ENCODE data around the gene SAFB.

SAFB gene

GRCh38 chr19:5622465-5623396 is at the start of gene SAFB, which contains the start of gene SAFB2:
SAFB (plus strand) TSS chr19:5623083; CDS start chr19:5623206, 123 bp downstream.
SAFB2 (minus strand) TSS chr19:5622776; CDS start chr19:5622715, 61 bp downstream.
- peak; percentile 98 for DNase-seq (ENCODE audit: low read depth)

DNA sequence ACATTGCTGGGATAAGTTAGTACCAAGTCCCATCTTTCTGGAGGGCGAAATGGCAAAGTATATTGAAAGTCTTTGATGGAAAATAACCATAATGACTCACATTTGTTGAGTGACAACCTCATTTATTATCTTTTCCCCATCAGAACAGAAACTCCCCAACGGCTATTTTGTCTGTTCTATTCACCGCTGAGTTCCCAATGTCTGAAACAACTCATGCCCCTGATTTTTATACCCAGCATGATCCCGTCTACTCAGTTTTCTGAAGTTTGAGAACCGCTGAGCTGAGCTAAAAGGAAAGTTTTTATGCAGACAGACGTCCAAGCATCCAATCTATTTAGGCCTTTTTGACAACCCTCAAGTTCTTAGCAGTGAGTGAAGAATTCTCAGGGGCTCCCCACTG is 47.3 kb upstream of the SAFB start:
- DNase-seq (ENCODE audit: low read depth) = no peak

DNA sequence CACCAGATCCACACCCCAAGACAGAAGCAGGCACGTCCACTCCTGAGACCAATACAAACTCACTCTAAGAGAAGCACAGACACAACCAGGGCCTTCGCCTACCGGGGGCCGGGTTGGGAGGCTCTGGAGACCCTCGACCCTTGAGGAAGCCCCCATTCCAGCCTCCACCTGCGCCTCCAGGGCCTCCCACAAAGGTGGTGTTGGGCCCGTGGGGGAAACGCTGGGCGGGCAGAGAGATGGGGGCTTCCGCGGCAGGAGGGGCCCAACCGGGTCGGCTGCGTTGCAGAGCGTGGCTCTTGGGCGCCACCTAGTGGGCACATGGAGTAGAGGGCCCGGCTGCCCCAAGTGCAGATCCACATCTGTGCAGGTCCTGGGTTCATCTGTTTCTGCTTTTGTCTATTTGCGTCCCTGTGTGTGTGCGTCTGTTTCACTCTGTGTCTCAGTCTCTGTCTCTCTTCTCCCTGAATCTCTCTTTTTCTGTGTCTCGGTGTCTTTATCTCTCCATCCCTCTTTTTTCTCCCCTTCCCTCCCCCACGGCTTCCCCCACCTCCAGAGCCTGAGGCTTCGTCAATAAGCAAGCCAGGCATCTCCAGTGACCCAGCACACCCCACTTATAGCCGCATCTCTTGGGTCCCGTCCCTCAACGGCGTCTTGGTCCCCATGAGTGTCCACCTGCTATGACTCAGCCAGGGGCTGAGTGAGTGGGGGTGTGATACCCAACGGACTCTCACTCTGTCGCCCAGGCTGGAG is 44.6 kb upstream of the SAFB start:
- DNase-seq (ENCODE audit: low read depth) = peak; percentile 61

- DNase-seq (ENCODE audit: low read depth) = no peak
These were observed 43.6 kb upstream of the SAFB start for GRCh38 chr19:5579286-5579685.

GRCh38 chr19:5579697-5580096 is 43.2 kb upstream of the SAFB start:
- no peak for DNase-seq (ENCODE audit: low read depth)

- no peak for DNase-seq (ENCODE audit: low read depth)
These were observed 42.7 kb upstream of the SAFB start for GRCh38 chr19:5580161-5580571.

- DNase-seq (ENCODE audit: low read depth) = peak; percentile 23
These were observed 37.2 kb upstream of the SAFB start for GRCh38 chr19:5585461-5586299.

GRCh38 chr19:5586300-5587070 is 36.4 kb upstream of the SAFB start:
- no peak for DNase-seq (ENCODE audit: low read depth)

GRCh38 chr19:5587071-5587455 is 35.8 kb upstream of the SAFB start:
- no peak for DNase-seq (ENCODE audit: low read depth)

GRCh38 chr19:5587661-5588060 is 35.2 kb upstream of the SAFB start:
- DNase-seq (ENCODE audit: low read depth) = no peak

- DNase-seq (ENCODE audit: low read depth) = no peak
These were observed 34.4 kb upstream of the SAFB start for GRCh38 chr19:5588441-5588840.

DNA sequence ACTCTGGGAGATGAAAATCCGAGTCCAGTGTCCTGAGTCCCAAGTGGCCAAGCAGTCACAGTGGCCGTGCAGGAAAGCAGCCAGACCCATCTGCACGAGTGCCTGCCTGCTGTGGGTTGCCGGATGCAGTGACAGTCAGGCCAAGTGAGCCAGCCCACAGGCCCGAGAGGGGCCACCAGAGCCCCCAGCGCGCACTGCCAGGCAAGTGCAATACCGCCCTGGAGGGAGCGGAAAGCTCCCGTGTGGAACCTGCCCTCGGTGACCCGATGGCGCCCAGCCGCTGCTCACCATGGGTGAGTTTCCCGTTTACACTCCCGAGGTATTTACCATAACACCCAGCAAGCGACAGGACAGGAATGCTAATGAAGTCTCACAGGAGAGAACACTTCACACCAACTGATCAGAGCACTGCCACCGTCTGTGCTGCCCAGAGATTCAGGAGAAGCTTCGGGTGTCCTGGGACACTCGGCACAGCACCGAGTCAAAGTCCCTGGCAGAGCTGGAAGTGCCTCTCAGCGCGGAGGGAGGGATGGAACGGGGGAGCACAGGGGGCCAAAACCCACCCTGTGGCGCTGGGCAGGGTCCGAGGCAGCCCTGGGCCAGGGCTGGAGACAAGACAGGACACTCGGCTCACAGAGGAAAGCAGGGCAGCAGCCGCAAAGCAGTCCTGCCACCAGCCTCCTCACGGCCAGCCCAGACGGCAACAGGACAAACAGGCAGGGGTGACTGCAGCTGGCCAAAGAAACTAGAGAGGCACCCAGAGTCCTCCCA is 33.8 kb upstream of the SAFB start:
- DNase-seq (ENCODE audit: low read depth) = no peak

DNA sequence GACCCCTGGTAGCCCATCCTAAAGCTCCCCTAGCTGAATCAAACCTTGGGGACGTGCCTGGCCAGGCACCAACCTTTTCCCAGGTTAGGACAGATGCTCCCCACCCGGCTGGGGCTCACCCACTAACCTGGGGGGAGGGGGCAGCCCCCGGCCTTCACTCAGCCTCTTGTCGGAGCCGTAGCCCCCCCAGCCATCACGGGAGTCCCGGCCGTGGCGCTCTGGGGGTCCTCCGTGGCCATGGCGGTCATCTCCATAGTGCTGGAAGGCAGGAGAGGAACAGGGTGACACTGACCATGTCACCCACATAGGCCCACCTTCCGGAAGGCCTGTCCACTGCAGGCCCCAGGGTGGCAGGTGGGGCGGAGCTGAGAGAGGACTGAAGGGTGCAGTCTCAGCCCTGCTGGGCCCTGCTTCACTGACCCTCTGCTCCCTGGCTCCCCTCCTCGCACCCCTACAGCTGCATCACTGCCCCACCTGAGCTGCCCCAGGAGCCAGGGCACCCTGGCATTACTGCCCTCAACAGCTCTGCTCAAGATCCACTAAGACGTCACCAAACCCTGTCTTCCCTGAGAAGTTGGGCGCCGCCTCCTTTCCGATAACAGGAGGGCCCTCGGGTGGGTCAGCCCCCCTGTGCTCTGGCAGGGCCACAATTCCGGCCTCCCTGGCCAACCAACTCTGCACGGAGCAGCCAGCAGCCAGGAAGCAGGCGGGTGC is 32.6 kb upstream of the SAFB start:
- no peak for DNase-seq (ENCODE audit: low read depth)

- DNase-seq (ENCODE audit: low read depth) = no peak
These were observed 32.1 kb upstream of the SAFB start for GRCh38 chr19:5590865-5591154.

DNA sequence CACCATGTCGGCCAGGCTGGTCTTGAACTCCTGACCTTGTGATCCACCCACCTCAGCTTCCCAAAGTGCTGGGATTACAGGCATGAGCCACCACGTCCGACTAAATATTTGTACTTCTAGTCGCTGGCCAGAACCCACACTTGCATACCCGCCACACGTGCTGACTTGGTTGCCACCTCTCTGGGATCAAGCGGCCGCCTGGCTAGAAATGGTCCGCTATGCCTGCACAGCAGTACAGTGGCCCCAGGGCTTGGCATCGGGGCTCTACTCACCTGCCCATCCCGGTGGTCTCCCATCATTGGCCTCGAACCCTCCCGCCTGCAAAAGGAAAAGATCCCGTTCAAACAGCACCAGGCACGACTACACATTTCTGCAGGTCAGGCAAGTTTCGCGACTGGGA is 31.4 kb upstream of the SAFB start:
- DNase-seq (ENCODE audit: low read depth) = no peak

DNA sequence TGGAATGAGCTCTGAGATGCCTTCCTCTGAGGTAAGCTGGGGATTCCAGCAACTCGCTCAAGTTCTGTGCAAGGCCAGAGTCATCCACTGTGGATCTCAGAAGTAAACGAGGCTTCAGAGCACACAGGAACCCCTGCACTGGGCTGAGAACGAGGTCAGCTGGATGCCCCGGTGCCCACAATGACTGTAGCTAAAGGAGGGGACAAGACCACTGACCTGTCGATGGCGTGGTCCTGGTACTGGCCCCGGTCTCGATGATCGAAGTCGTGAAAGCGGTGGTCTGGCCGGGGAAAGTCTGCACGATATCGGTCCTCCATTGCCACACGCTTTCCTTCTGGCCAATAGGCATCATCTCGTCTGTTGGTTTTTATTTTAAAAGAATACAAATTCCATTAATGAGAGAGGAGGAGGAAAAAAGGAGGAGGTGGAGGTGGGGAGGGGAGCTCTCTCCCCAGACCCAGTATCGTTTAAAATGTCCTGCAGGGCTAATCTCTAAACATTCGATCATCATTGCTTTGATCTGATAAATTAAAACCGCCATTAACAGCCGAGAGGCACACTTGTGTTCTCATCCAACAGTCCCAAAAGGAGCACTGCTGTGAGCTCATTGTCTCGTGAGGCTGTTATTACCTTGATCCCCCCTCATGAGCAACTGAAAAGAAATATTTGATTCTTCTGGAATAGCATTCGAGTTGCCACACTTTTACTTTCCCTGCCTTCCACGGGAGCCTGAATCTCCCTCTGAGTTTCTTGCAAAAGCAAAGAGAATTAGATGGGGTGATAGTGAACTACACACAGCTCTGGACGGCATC is 30.1 kb upstream of the SAFB start:
- no peak for DNase-seq (ENCODE audit: low read depth)

GRCh38 chr19:5593343-5594255 is 29.3 kb upstream of the SAFB start:
- DNase-seq (ENCODE audit: low read depth) = no peak

DNA sequence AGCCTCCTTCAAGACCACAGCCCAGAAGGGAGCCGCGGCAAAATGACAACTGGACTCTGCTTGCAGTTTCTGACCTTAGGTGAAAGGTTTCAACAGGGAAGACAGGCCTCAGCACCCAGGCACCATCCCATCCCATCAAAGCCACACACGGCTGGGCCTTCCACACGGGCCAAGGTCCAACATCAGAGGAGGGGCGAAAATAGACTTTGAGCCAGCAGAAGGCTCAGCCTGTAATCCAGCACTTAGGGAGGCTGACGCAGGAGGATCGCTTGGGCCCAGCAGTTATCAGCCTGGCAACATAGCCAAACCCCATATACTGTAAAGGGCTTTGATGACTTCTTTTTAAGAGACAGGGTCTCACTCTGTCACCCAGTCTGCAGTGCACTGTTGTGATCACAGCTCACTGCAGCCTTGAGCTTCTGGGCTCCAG is 28.3 kb upstream of the SAFB start:
- no peak for DNase-seq (ENCODE audit: low read depth)
